Prostate gland (tissue), 2 donors: ENCODE results near the gene GMNN. TPM values are rescaled to one million over a fixed set of nuclear protein-coding genes. Genes with fewer than 3 reads are reported as not detected.

Experiments
- DNase-seq: peaks from one replicate; pipeline ENCODE4 v3.0.0-alpha.2; 2019; ENCODE audit warnings: low spot score
- H3K27ac ChIP-seq, 2 donors: fragments of 200-600 bp; sonication (generic); 2 replicates each; pipeline ENCODE4 v1.5.1; 2017 to 2019
- H3K27me3 ChIP-seq: fragments of 200-600 bp; sonication (generic); replicated peaks from 2 replicates; pipeline ENCODE4 v1.5.1; 2019; ENCODE audit not compliant: insufficient read depth
- H3K36me3 ChIP-seq, 2 donors: fragments of 200-600 bp; sonication (generic); 1 replicate in 1 of 2; 2 replicates in 1 of 2; pipeline versions ENCODE4 v1.5.1 to v1.8.1; 2017 to 2019
- H3K4me1 ChIP-seq: fragments of 200-600 bp; sonication (generic); replicated peaks from 2 replicates; pipeline ENCODE4 v1.5.1; 2019
- H3K4me3 ChIP-seq, 2 donors: fragments of 200-600 bp; sonication (generic); 2 replicates each; pipeline ENCODE4 v1.5.1; 2017 to 2019
- H3K9me3 ChIP-seq: fragments of 200-600 bp; sonication (generic); 2 replicates; pipeline ENCODE4 v1.5.1; 2017
- POLR2A ChIP-seq: fragments of 450-650 bp; IDR thresholded peaks from one replicate; pipeline ENCODE4 v1.6.1; 2016; ENCODE audit warnings: antibody characterized with exemption, mild to moderate bottlenecking
- POLR2AphosphoS5 ChIP-seq: sonication (generic); formaldehyde crosslinking; IDR thresholded peaks from one replicate; pipeline ENCODE4 v1.6.1; 2017; ENCODE audit warnings: antibody characterized with exemption
- WGBS: methylation state at CpG from one replicate; pipeline ENCODE4 v1.1.5; 2018; 5-methylcytosine and 5-hydroxymethylcytosine counted together
- intact Hi-C: fragments of 100-400 bp; cut with DNase I; formaldehyde crosslinking; loops from one replicate; pipeline ENCODE4 v1.14.2; 2022
- total RNA-seq, 2 donors: library from RNA; depleted of rRNA; stranded (reverse); fragments of >200 nt; gene quantifications; one replicate each; pipeline ENCODE4 v1.1.0, GENCODE V29; 2016
- TF ChIP-seq, protein P1 (sequence below), 4 experiments: fragments of 200-600 bp in 2 of 4; fragments of 450-650 bp in 2 of 4; sonication (generic) in 2 of 4; IDR thresholded peaks; 1 replicate in 3 of 4; 2 replicates in 1 of 4; pipeline ENCODE4 v1.5.1; 2016 to 2019; ENCODE audit warnings: antibody characterized with exemption in 4 of 4, mild to moderate bottlenecking in 2 of 4, moderate library complexity in 2 of 4

Gene GMNN
- total RNA-seq, 2 donors from 2014 or later: 9.0 to 129 TPM

DNA sequence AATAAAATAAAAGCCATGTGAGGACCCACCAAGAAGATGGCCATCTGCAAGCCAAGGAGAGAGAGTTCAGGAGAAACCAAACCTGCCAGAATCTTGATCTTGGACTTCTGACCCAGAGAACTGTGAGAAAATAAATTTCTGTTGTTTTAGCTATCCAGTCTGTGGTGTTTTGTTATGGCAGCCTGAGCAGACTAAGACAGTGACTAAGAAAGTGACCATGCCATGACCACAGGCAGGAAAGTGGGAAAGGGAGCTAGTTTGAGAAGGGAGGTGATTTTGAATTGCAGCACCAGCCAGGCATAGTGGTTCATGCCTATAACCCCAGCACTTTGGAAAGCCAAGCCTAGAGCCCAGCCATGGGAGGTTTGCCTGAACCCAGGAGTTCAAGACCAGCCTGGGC lies 33.9 kb upstream of the GMNN start:
- no peak overlapping the region for H3K27ac ChIP-seq
- no peaks in the 10 kb centered on the region for H3K36me3 ChIP-seq
- no peaks in the 10 kb centered on the region for H3K4me1 ChIP-seq
- no peaks in the 10 kb centered on the region for H3K9me3 ChIP-seq
- DNase-seq: no peak
- intact Hi-C loops: no loop called here
- no peak overlapping the region for H3K4me3 ChIP-seq
- no peaks in the 10 kb centered on the region for H3K27me3 ChIP-seq
- TF ChIP-seq POLR2A (no peak), POLR2AphosphoS5 (no peak)
- TF ChIP-seq, protein P1, sequence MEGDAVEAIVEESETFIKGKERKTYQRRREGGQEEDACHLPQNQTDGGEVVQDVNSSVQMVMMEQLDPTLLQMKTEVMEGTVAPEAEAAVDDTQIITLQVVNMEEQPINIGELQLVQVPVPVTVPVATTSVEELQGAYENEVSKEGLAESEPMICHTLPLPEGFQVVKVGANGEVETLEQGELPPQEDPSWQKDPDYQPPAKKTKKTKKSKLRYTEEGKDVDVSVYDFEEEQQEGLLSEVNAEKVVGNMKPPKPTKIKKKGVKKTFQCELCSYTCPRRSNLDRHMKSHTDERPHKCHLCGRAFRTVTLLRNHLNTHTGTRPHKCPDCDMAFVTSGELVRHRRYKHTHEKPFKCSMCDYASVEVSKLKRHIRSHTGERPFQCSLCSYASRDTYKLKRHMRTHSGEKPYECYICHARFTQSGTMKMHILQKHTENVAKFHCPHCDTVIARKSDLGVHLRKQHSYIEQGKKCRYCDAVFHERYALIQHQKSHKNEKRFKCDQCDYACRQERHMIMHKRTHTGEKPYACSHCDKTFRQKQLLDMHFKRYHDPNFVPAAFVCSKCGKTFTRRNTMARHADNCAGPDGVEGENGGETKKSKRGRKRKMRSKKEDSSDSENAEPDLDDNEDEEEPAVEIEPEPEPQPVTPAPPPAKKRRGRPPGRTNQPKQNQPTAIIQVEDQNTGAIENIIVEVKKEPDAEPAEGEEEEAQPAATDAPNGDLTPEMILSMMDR (IDR thresholded peaks at IDR 0.05): no peak

DNA sequence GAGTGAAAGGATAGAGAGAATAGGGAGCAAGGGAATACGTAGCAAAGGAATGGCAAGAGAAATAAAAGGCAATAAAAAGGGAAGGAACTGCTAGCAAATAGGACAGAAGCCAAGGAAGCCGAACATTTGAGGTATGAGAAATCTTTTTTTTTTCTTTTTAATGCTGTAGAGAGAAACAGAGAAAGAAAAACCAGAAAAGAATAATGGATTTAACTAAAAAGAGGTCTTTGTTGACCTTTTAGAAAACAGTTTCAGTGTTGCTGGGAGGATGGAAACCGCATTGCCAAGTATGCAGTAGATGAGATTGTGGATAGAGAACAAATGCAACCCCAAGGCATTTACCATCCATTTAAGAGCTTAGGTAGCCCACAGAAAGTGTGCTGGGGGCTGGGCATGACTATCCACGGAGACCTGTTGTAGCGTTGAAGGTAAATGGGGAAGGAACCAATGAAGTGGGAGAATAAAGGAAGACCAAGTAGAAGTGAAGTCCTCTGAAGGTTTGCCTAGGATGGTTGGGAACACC lies 32.5 kb upstream of the GMNN start:
- no peak overlapping the region for H3K27ac ChIP-seq
- 52% methylated on average over 5 of the region's 5 CpGs for WGBS
- H3K4me1 ChIP-seq: no peaks in the 10 kb centered on the region
- TF ChIP-seq, protein P1 (IDR thresholded peaks at IDR 0.05): no peak
- no peak for TF ChIP-seq POLR2A
- intact Hi-C loops: no loop called here
- no peak overlapping the region for H3K4me3 ChIP-seq
- no peaks in the 10 kb centered on the region for H3K36me3 ChIP-seq
- no peak for DNase-seq
- no peaks in the 10 kb centered on the region for H3K27me3 ChIP-seq
- H3K9me3 ChIP-seq: no peaks in the 10 kb centered on the region

DNA sequence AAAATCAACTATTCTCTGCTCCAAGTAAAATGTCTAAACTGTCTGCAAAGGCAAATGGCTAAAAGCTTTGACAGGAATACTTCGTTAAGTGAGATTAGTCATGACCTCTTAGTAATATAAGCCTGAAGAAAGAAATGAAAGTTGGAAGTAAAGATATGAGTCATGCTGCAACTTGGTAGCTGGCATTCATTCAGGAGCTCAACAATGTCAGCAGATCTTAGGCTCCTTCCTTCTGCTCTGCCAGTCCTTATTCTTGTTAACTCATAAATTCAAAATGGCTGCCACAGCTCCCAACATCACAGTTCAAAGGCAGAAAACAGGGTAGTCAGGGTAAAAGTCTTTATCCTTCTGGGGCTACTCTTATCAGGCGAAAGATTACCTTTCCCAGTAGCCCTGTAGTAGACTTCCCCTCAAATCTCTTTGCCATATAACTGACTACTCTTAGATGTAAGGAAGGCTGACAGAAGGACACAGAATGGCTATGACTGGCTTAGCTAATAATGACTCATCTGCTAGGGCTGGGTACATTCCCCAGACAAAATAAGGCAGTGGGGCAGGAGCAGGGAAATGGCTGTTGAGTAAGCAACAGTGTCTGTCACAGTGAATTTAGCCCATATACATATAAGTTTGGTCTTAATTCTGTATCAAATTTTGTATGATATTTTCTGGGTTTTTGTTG lies 31.3 kb upstream of the GMNN start:
- H3K4me3 ChIP-seq: no peak overlapping the region
- WGBS: 61% methylated on average over 2 of the region's 2 CpGs
- DNase-seq: peak; percentile 34

DNA sequence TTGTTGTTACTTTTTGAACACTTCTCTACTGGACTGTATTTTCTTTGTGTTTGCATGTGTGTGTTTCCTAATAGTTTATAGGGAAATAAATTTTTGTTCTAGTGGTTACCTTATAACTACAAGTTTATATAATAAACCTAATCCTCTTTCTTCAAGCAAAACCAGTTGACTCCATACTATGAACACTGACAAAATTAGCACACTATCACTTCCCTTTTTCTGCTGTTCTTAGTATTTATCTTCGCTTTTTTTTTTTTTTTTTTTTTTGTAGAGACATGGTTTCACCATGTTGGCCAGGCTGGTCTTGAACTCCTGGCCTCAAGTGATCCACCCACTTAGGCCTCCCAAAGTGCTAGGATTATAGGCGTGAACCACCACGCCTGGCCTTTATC lies 30.8 kb upstream of the GMNN start:
- no peak for DNase-seq
- intact Hi-C loops: no loop called here
- WGBS: 96% methylated on average over 3 of the region's 3 CpGs
- H3K27ac ChIP-seq: no peak overlapping the region
- H3K27me3 ChIP-seq: no peaks in the 10 kb centered on the region
- TF ChIP-seq, protein P1 (IDR thresholded peaks at IDR 0.05): no peak
- TF ChIP-seq POLR2AphosphoS5: no peak
- TF ChIP-seq POLR2A: no peak
- H3K4me3 ChIP-seq: no peak overlapping the region
- no peaks in the 10 kb centered on the region for H3K9me3 ChIP-seq
- H3K4me1 ChIP-seq: no peaks in the 10 kb centered on the region
- H3K36me3 ChIP-seq: no peaks in the 10 kb centered on the region

More for the DNA sequence above, 31.3 kb upstream of the GMNN start:
- TF ChIP-seq, protein P1 (IDR thresholded peaks at IDR 0.05): no peak
- TF ChIP-seq POLR2AphosphoS5 (no peak), POLR2A (no peak)
- Histone ChIP-seq H3K36me3 (no peaks in the 10 kb centered on the region), H3K9me3 (no peaks in the 10 kb centered on the region), H3K4me1 (no peaks in the 10 kb centered on the region), H3K27me3 (no peaks in the 10 kb centered on the region), H3K27ac (no peak overlapping the region)
- intact Hi-C loops: no loop called here

DNA sequence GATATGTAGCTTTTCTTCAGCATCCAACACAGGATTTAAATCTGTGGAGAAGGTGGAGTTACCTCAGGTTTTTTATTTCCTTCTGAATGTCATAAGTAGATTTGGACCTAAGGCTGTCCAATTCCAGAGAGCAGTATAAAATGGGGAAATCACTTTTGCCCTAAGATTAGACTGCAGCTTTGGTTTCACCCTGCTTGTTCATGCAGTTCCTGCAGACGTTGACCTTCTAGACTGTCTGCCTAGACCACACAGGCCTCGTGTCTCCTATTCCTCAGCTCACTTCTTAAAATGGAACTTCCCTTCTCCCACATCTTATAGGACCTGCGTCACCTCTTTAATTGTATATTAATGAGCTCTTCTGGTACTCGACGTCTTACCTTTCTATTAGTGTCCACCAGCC lies 29.8 kb upstream of the GMNN start:
- Histone ChIP-seq H3K27ac (no peak overlapping the region), H3K4me1 (no peaks in the 10 kb centered on the region), H3K36me3 (no peaks in the 10 kb centered on the region), H3K9me3 (no peaks in the 10 kb centered on the region), H3K4me3 (no peak overlapping the region), H3K27me3 (no peaks in the 10 kb centered on the region)
- TF ChIP-seq POLR2AphosphoS5: no peak
- TF ChIP-seq, protein P1 (IDR thresholded peaks at IDR 0.05): no peak
- no peak for TF ChIP-seq POLR2A
- 85% methylated on average over 5 of the region's 5 CpGs for WGBS
- DNase-seq: no peak
- intact Hi-C loops: no loop called here
